ENCODE results near the gene C6orf58. TPM values are rescaled to one million over a fixed set of nuclear protein-coding genes. Genes with fewer than 3 reads are reported as not detected.

Gene C6orf58
- total RNA-seq = not detected
- long read RNA-seq, donor 1 = 0 reads
- long read RNA-seq, donor 2 = 0 reads

- intact Hi-C loops (cut with DNase I) = no loop called here
- no peak for DNase-seq (ENCODE audit: low spot score)
Measured at GRCh38 chr6:127576874-127577273, at the start of gene C6orf58. Gene C6orf58 (plus strand): TSS chr6:127577174. CDS start chr6:127577186, 12 bp downstream.

GRCh38 chr6:127533011-127533410 is 44.0 kb upstream of the C6orf58 start:
- DNase-seq (ENCODE audit: low spot score) = no peak
- intact Hi-C loops (cut with DNase I) = loop anchor here in 1 of 2 donors (10.0 kb wide), 1 partner anchor 68 kb away; no protein-coding TSS in a partner anchor

- no peak for DNase-seq (ENCODE audit: low spot score)
- intact Hi-C loops (cut with DNase I) = loop anchor here in 1 of 2 donors (10.0 kb wide), 1 partner anchor 69 kb away; no protein-coding TSS in a partner anchor
Measured at GRCh38 chr6:127533736-127534135, 43.2 kb upstream of the C6orf58 start.

- DNase-seq (ENCODE audit: low spot score) = no peak
- intact Hi-C loops (cut with DNase I) = loop anchor here in 1 of 2 donors (10.0 kb wide), 1 partner anchor 74 kb away; no protein-coding TSS in a partner anchor
Measured at GRCh38 chr6:127538750-127539264, 38.2 kb upstream of the C6orf58 start.

GRCh38 chr6:127539272-127539671 is 37.7 kb upstream of the C6orf58 start:
- intact Hi-C loops (cut with DNase I) = loop anchor here in 1 of 2 donors (10.0 kb wide), 1 partner anchor 74 kb away; no protein-coding TSS in a partner anchor
- no peak for DNase-seq (ENCODE audit: low spot score)

GRCh38 chr6:127547215-127547614 is 29.8 kb upstream of the C6orf58 start:
- DNase-seq (ENCODE audit: low spot score) = no peak
- intact Hi-C loops (cut with DNase I) = loop anchor here in 1 of 2 donors (10.0 kb wide), 1 partner anchor 242 kb away; no protein-coding TSS in a partner anchor

- intact Hi-C loops (cut with DNase I) = loop anchor here in 1 of 2 donors (10.0 kb wide), 1 partner anchor 243 kb away; no protein-coding TSS in a partner anchor
- DNase-seq (ENCODE audit: low spot score) = no peak
Measured at GRCh38 chr6:127547904-127548649, 28.9 kb upstream of the C6orf58 start.

- no peak for DNase-seq (ENCODE audit: low spot score)
- intact Hi-C loops (cut with DNase I) = no loop called here
Measured at GRCh38 chr6:127550403-127550802, 26.6 kb upstream of the C6orf58 start.

GRCh38 chr6:127554435-127555006 is 22.5 kb upstream of the C6orf58 start:
- intact Hi-C loops (cut with DNase I) = no loop called here
- no peak for DNase-seq (ENCODE audit: low spot score)

GRCh38 chr6:127561660-127562059 is 15.3 kb upstream of the C6orf58 start:
- intact Hi-C loops (cut with DNase I) = no loop called here
- DNase-seq (ENCODE audit: low spot score) = no peak

GRCh38 chr6:127564761-127565160 is 12.2 kb upstream of the C6orf58 start:
- intact Hi-C loops (cut with DNase I) = loop anchor here in 1 of 2 donors (5.0 kb wide), 1 partner anchor 1388 kb away; no protein-coding TSS in a partner anchor
- DNase-seq (ENCODE audit: low spot score) = no peak

GRCh38 chr6:127566119-127566518 is 10.9 kb upstream of the C6orf58 start:
- intact Hi-C loops (cut with DNase I) = loop anchor here in 1 of 2 donors (5.0 kb wide), 1 partner anchor 1386 kb away; no protein-coding TSS in a partner anchor
- no peak for DNase-seq (ENCODE audit: low spot score)

- no peak for DNase-seq (ENCODE audit: low spot score)
- intact Hi-C loops (cut with DNase I) = loop anchor here in 1 of 2 donors (5.0 kb wide), 1 partner anchor 1386 kb away; no protein-coding TSS in a partner anchor
Measured at GRCh38 chr6:127566651-127567050, 10.3 kb upstream of the C6orf58 start.

GRCh38 chr6:127567476-127567875 is 9.5 kb upstream of the C6orf58 start:
- DNase-seq (ENCODE audit: low spot score) = no peak
- intact Hi-C loops (cut with DNase I) = loop anchor here in 1 of 2 donors (5.0 kb wide), 1 partner anchor 1385 kb away; no protein-coding TSS in a partner anchor

- intact Hi-C loops (cut with DNase I) = no loop called here
- no peak for DNase-seq (ENCODE audit: low spot score)
Measured at GRCh38 chr6:127570739-127571389, 6.1 kb upstream of the C6orf58 start.

- intact Hi-C loops (cut with DNase I) = no loop called here
Measured at GRCh38 chr6:127578900-127579299, 1.9 kb downstream of the C6orf58 start.

GRCh38 chr6:127581576-127581975 is 4.6 kb downstream of the C6orf58 start:
- no peak for DNase-seq (ENCODE audit: low spot score)
- intact Hi-C loops (cut with DNase I) = no loop called here

More at GRCh38 chr6:127578900-127579299, 1.9 kb downstream of the C6orf58 start:
- no peak for DNase-seq (ENCODE audit: low spot score)

GRCh38 chr6:127582777-127583462 is 5.9 kb downstream of the C6orf58 start:
- intact Hi-C loops (cut with DNase I) = no loop called here
- no peak for DNase-seq (ENCODE audit: low spot score)

- no peak for DNase-seq (ENCODE audit: low spot score)
- intact Hi-C loops (cut with DNase I) = no loop called here
Measured at GRCh38 chr6:127585123-127585522, 8.1 kb downstream of the C6orf58 start.

All from posterior vena cava (tissue), 2 donors.